ENCODE results near the gene HK1. TPM values are rescaled to one million over a fixed set of nuclear protein-coding genes. Genes with fewer than 3 reads are reported as not detected.

Gene HK1
- total RNA-seq, 1 experiment from 2014 or later, result 140 TPM

DNA sequence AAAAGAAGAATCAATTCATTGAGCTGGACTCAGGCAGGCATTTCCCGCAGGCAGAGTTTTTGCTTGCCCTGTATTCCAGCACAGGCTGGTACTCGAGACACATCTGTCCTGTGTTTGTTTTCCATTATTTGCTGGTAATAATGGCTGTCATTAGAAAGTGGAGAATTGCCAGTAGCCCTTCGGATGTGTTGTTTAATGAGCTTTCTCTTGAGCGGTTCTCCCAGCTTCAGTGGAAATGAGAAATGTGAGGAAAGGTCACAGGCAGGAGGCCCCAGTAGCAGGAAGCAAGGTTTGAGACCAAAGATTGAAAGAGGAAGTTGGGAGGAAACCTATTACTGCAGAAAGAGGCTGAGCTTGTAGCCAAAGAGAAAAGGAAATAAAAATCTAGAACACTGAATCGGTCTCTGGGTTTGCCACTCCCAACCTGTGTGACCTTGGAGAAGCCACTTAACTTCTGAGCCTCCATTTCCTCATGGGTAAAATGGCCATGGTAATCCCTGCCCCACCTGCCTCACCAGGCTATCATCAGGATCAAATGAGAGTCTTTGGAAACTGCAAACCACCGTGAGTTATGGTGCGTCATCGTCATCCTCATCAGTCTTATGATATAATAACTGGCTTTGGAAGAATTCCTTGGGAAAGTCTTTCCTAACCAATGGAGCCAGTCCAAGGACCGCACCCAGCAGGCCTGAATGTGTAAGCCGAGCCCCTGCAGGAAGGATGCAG, 70.7 kb downstream of the HK1 start:
- Histone ChIP-seq H3K79me2 (ENCODE audit: low read depth) (peaks cover 76% of the 10 kb centered on the region), H3K4me3 (peak overlapping the region; percentile 14; the same call in 1 of the 2 replicates), H3F3A (ENCODE audit: insufficient read depth, low read depth) (peaks cover 61% of the 10 kb centered on the region), H4K20me1 (ENCODE audit: insufficient read depth) (no peaks in the 10 kb centered on the region), H3K9me2 (ENCODE audit: insufficient read depth) (no peaks in the 10 kb centered on the region), H3K4me2 (peak overlapping the region; percentile 68), H3K4me1 (replicated peaks; ENCODE audit: insufficient read depth) (peaks cover 79% of the 10 kb centered on the region), H2AFZ (no peak overlapping the region; the same call in 1 of the 2 replicates), H3K27ac (peak overlapping the region; percentile 89), H3K36me3 (ENCODE audit: low read depth) (peaks cover 7% of the 10 kb centered on the region; the same call in 1 of the 2 replicates), H3K9me3 (ENCODE audit: insufficient read depth, low read depth) (no peaks in the 10 kb centered on the region), H3K27me3 (ENCODE audit: insufficient read depth, low read depth) (no peaks in the 10 kb centered on the region)
- CTCF ChIA-PET, result interaction anchor here (0.7 to 1.0 kb wide), 2 partner anchors 13 to 16 kb away, joined by 3 to 4 read pairs; no protein-coding TSS in a partner anchor
- TSS peak; percentile 95 for BruUV-seq (replicated peaks)
- POLR2A ChIA-PET (ENCODE audit: unreplicated experiment), result interaction anchor here (0.5 to 1.1 kb wide), 6 partner anchors 13 to 1492 kb away, joined by 3 to 9 read pairs (median 5); no protein-coding TSS in a partner anchor
- no peak for TF ChIP-seq EZH2 (IDR thresholded peaks at IDR 0.05; ENCODE audit: low read depth)
- TF ChIP-seq, protein P1, sequence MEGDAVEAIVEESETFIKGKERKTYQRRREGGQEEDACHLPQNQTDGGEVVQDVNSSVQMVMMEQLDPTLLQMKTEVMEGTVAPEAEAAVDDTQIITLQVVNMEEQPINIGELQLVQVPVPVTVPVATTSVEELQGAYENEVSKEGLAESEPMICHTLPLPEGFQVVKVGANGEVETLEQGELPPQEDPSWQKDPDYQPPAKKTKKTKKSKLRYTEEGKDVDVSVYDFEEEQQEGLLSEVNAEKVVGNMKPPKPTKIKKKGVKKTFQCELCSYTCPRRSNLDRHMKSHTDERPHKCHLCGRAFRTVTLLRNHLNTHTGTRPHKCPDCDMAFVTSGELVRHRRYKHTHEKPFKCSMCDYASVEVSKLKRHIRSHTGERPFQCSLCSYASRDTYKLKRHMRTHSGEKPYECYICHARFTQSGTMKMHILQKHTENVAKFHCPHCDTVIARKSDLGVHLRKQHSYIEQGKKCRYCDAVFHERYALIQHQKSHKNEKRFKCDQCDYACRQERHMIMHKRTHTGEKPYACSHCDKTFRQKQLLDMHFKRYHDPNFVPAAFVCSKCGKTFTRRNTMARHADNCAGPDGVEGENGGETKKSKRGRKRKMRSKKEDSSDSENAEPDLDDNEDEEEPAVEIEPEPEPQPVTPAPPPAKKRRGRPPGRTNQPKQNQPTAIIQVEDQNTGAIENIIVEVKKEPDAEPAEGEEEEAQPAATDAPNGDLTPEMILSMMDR (conservative IDR thresholded peaks at IDR 0.05), result no peak
- intact Hi-C loops (cut with micrococcal nuclease; ENCODE audit: unreplicated experiment), result loop anchor here (1.0 to 2.0 kb wide), 3 partner anchors 11 to 16 kb away; no protein-coding TSS in a partner anchor
- DNase-seq, result peak; percentile 88 to 98

DNA sequence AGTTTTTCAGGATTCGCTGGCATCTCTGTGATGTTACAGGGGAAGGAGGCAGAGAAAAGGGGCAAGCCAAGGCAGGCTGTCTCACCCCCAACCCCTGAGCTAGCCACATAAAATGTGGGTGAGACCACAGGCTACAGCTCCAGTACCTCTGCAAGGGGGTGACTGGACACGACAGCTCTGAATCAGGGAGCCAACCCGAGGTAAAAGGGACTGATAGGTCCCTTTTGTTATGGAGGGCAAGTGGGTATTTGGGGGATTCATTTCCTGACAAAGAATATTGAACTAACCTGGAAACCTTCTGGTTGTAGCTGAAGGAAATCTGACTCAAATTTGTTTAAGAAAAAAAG, 71.2 kb downstream of the HK1 start:
- CTCF ChIA-PET, result no interaction called here
- TF ChIP-seq EZH2 (IDR thresholded peaks at IDR 0.05; ENCODE audit: low read depth), result no peak
- TF ChIP-seq, protein P1 (conservative IDR thresholded peaks at IDR 0.05), result no peak

DNA sequence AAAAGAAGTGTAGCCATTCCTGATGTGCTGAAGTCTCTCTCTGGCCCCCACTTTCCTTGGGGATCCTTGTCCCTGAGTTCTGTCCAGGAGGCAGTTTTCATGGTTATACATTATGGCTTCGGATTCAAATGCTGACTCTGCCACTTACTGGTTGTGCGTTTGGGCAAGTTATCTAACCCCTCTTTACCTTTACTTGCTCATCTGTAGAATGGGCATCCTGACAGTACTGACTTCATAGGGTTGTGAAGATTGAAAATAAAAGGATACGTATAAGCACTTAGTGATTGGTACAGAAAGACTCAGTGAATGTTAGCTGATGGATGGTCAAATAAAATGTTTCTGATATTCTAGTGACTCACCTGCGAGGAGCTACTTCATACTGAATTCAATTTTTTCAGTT, 73.3 kb downstream of the HK1 start:
- DNase-seq, result no peak
- no TSS peak for BruUV-seq (replicated peaks)
- Histone ChIP-seq H3K27ac (peak overlapping the region; percentile 65), H3F3A (ENCODE audit: insufficient read depth, low read depth) (peaks cover 50% of the 10 kb centered on the region), H3K9me3 (ENCODE audit: insufficient read depth, low read depth) (no peaks in the 10 kb centered on the region), H3K79me2 (ENCODE audit: low read depth) (peaks cover 77% of the 10 kb centered on the region), H3K4me3 (no peak overlapping the region), H3K4me2 (no peak overlapping the region), H3K4me1 (replicated peaks; ENCODE audit: insufficient read depth) (peaks cover 64% of the 10 kb centered on the region), H3K9me2 (ENCODE audit: insufficient read depth) (no peaks in the 10 kb centered on the region), H4K20me1 (ENCODE audit: insufficient read depth) (no peaks in the 10 kb centered on the region), H3K27me3 (ENCODE audit: insufficient read depth, low read depth) (no peaks in the 10 kb centered on the region), H3K36me3 (ENCODE audit: low read depth) (peaks cover 4% of the 10 kb centered on the region; the same call in 1 of the 2 replicates), H2AFZ (no peak overlapping the region)
- ChIA-PET CTCF (interaction anchor here (0.6 kb wide), 1 partner anchor 78 kb away, joined by 9 read pairs; no protein-coding TSS in a partner anchor), POLR2A (ENCODE audit: unreplicated experiment) (no interaction called here)
- intact Hi-C loops (cut with micrococcal nuclease; ENCODE audit: unreplicated experiment), result no loop called here
- TF ChIP-seq, protein P1 (conservative IDR thresholded peaks at IDR 0.05), result no peak
- no peak for TF ChIP-seq EZH2 (IDR thresholded peaks at IDR 0.05; ENCODE audit: low read depth)

More for the DNA sequence above, 71.2 kb downstream of the HK1 start:
- Histone ChIP-seq H3K36me3 (ENCODE audit: low read depth) (peaks cover 4% of the 10 kb centered on the region; the same call in 1 of the 2 replicates), H3F3A (ENCODE audit: insufficient read depth, low read depth) (peaks cover 61% of the 10 kb centered on the region), H3K27me3 (ENCODE audit: insufficient read depth, low read depth) (no peaks in the 10 kb centered on the region), H3K9me3 (ENCODE audit: insufficient read depth, low read depth) (no peaks in the 10 kb centered on the region), H3K9me2 (ENCODE audit: insufficient read depth) (no peaks in the 10 kb centered on the region), H3K79me2 (ENCODE audit: low read depth) (peaks cover 81% of the 10 kb centered on the region), H3K4me2 (peak overlapping the region; percentile 68), H3K27ac (peak overlapping the region; percentile 89), H3K4me3 (no peak overlapping the region), H2AFZ (no peak overlapping the region), H3K4me1 (replicated peaks; ENCODE audit: insufficient read depth) (peaks cover 79% of the 10 kb centered on the region), H4K20me1 (ENCODE audit: insufficient read depth) (no peaks in the 10 kb centered on the region)
- BruUV-seq (replicated peaks), result no TSS peak
- POLR2A ChIA-PET (ENCODE audit: unreplicated experiment), result interaction anchor here (0.5 to 1.1 kb wide), 3 partner anchors 13 to 33 kb away, joined by 3 to 9 read pairs (median 9); no protein-coding TSS in a partner anchor
- intact Hi-C loops (cut with micrococcal nuclease; ENCODE audit: unreplicated experiment), result loop anchor here (1.0 to 2.0 kb wide), 3 partner anchors 11 to 17 kb away; no protein-coding TSS in a partner anchor
- DNase-seq, result no peak
